Body of pancreas (tissue), 4 donors: ENCODE measurements around the gene PCP4.

ENCODE experiments used
- POLR2A ChIP-seq, 3 donors: fragments of 450-650 bp; IDR thresholded peaks; one replicate each; pipeline ENCODE4 v1.6.1; 2016; ENCODE audit warnings: antibody characterized with exemption in 3 of 3, mild to moderate bottlenecking in 2 of 3
- TF ChIP-seq, protein P1 (sequence below), 7 experiments: fragments of 450-650 bp in 4 of 7; fragments of 200-600 bp in 3 of 7; sonication (generic) in 3 of 7; IDR thresholded peaks; one replicate each; pipeline ENCODE4 v1.5.1; 2016 to 2019; ENCODE audit warnings: antibody characterized with exemption in 7 of 7

DNA sequence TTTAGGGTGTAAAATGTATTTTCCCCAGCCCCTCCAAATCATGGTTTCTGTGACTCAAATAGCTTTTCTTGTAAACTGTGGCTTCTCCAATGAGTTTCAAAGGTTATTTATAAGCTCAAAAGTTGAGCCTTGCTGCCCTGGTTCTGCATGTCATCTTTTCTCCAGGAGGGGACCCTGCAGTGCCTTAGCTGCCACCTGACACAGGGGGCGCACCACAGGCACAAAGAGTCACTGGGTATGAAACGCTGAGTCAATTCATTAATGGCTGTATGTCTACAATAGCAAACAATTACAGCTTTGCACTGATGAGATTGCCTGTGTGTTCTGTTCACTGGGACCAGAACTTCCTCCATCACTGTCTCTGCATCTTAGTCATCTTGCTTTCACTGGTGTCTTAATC, 100.8 kb downstream of the PCP4 start:
- TF ChIP-seq POLR2A (IDR thresholded peaks at IDR 0.05) = no peak
- TF ChIP-seq, protein P1, sequence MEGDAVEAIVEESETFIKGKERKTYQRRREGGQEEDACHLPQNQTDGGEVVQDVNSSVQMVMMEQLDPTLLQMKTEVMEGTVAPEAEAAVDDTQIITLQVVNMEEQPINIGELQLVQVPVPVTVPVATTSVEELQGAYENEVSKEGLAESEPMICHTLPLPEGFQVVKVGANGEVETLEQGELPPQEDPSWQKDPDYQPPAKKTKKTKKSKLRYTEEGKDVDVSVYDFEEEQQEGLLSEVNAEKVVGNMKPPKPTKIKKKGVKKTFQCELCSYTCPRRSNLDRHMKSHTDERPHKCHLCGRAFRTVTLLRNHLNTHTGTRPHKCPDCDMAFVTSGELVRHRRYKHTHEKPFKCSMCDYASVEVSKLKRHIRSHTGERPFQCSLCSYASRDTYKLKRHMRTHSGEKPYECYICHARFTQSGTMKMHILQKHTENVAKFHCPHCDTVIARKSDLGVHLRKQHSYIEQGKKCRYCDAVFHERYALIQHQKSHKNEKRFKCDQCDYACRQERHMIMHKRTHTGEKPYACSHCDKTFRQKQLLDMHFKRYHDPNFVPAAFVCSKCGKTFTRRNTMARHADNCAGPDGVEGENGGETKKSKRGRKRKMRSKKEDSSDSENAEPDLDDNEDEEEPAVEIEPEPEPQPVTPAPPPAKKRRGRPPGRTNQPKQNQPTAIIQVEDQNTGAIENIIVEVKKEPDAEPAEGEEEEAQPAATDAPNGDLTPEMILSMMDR (IDR thresholded peaks at IDR 0.05) = no peak
